Frontal cortex (tissue), 1 donor: ENCODE data around the gene OR51F2. TPM values are rescaled to one million over a fixed set of nuclear protein-coding genes. Genes with fewer than 3 reads are reported as not detected.

Experiments
- total RNA-seq: library from RNA; depleted of rRNA; stranded (reverse); fragments of >200 nt; gene quantifications from one replicate; pipeline ENCODE4 v1.2.3, GENCODE V29; 2014

Gene OR51F2
- total RNA-seq, 1 donor from 2014 or later = not detected

Other genes starting within 250 kb of the OR51F2 start
- gene OR52I2, start 239.6 kb upstream of the OR51F2 start, total RNA-seq = not detected
- not detected for gene OR52I1, start 227.3 kb upstream of the OR51F2 start, total RNA-seq
- 10.2 TPM for gene TRIM68, start 213.1 kb upstream of the OR51F2 start, total RNA-seq
- gene OR51D1, start 183.8 kb upstream of the OR51F2 start, total RNA-seq = not detected
- gene OR51E1, start 177.3 kb upstream of the OR51F2 start, total RNA-seq = 0.41 TPM
- gene OR51E2, start 123.5 kb upstream of the OR51F2 start, total RNA-seq = under 0.01 TPM
- not detected for gene MMP26, start 116.5 kb upstream of the OR51F2 start, total RNA-seq
- not detected for gene OR51F1, start 51.4 kb upstream of the OR51F2 start, total RNA-seq
- not detected for gene OR52R1, start 16.9 kb upstream of the OR51F2 start, total RNA-seq
- gene OR51S1, start 27.9 kb downstream of the OR51F2 start, total RNA-seq = not detected
- gene OR51T1, start 60.6 kb downstream of the OR51F2 start, total RNA-seq = not detected
- gene OR51A7, start 82.5 kb downstream of the OR51F2 start, total RNA-seq = not detected
- gene OR51G2, start 98.0 kb downstream of the OR51F2 start, total RNA-seq = not detected
- gene OR51G1, start 103.0 kb downstream of the OR51F2 start, total RNA-seq = not detected
- gene OR51A4, start 126.3 kb downstream of the OR51F2 start, total RNA-seq = not detected
- gene OR51A2, start 134.4 kb downstream of the OR51F2 start, total RNA-seq = not detected
- gene OR51L1, start 173.5 kb downstream of the OR51F2 start, total RNA-seq = not detected
- gene OR52J3, start 225.2 kb downstream of the OR51F2 start, total RNA-seq = not detected
- not detected for gene OR52E2, start 238.3 kb downstream of the OR51F2 start, total RNA-seq
- not detected for gene OR52E1, start 248.3 kb downstream of the OR51F2 start, total RNA-seq